CD4-positive, alpha-beta T cell treated with Interleukin-21 for 1 hour (primary cell): ENCODE data around the gene PLBD2.
"Not testable (repeated sequence)": the region's sequence is repeated elsewhere in the genome, so short reads cannot be mapped to it uniquely, and the experiment has no call there.

Source experiments
- DNase-seq: peaks from one replicate; pipeline ENCODE4 v3.0.0-alpha.2; 2020

PLBD2 gene

DNA sequence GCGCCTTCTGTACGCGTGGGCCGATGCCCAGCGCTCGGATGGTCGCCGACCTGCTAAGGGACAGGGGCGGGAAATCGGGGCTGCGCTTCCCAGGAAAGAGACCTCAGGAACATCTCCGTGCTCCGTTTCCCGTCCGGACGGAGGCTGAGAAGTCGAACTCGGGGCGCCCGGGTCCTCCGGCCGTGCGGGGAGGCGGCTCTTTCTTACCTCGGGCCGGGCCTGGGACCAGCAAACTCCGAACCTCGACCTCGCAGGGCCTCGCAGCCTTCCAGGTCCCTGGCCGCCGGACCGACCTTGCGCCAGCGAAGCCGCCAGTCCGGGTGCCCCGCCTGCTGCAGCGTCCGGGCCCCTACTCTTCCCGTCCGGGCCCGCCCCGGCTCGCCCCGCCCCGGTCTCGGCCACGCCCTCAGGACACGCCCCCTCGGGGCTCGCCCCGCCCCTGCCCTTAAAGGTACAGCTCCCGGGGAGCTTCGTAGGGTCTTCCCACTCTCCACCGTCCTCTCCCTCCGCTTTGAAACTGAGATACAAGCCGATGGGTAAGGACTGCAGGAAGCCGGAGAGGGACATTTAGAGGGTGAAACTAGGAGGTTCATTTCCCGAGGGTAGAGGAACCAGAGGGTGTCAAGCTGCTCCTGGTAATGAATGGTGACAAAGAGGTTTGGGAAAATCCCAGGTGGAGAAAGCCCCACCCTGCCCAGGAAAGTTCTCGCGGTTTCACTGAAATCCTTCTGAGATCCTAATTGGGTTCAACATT lies 23.4 kb upstream of the PLBD2 start, which contains the start of gene SLC8B1:
TSS of gene SLC8B1 (minus strand) at position 324 of the 754 bp plus-strand sequence. CDS start 2,231 bp downstream, outside the sequence.
- DNase-seq: peak; percentile 88

DNA sequence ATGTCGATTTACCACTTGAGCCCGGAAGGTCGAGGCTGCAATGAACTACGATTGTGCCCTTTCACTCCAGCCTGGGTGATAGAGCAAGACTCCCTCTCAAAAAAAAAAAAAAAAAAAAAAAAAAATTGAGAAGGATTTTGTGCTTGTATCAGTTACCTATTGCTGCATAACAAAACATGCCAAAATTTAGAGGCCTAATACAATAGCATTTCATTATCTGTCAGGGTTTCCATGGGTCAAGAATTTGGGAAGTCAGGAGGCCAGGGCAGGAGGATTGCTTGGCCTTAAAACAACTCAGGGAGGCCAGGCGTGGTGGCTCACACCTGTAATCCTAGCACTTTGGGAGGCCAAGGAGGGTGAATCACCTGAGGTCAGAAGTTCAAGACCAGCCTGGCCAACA lies 18.8 kb upstream of the PLBD2 start:
- DNase-seq: no peak

DNA sequence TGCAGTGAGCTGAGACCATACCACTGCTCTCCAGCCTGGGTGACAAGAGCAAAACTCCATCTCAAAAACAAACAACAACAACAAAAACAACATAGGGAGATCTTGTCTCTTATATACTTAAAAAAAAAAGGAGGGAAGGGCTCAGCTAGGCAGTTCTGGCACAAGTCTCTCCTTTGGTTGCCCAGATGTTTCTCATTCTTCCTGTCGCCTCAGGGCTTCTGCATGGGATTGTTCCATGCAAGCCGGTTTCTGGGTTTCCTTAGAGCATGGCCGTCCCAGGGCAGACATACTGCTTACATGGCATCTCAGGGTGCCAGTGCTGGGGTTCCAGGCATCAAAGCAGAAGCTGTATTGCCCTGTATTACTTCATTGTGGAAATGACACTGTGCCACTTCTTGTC lies 18.3 kb upstream of the PLBD2 start:
- DNase-seq: no peak

DNA sequence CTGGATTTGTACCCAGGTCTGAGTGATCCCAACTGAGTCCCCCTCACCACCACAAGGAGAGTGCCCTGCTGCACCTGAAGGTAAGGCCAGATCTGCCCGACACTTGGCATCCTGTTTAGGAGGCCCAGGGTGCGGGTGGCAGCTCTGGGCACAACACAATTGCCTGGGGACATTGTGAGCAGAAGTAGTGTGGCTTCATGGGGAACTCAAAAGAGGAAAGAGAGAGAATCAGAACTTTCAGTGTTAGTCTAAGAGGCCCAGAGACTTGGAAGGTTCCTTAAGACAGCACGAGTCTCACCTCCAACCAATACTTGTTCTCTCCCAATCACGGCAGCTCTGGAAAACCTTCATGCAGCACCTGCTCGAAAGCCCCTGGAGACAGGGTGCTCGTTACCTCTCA lies 16.9 kb upstream of the PLBD2 start:
- DNase-seq: no peak

DNA sequence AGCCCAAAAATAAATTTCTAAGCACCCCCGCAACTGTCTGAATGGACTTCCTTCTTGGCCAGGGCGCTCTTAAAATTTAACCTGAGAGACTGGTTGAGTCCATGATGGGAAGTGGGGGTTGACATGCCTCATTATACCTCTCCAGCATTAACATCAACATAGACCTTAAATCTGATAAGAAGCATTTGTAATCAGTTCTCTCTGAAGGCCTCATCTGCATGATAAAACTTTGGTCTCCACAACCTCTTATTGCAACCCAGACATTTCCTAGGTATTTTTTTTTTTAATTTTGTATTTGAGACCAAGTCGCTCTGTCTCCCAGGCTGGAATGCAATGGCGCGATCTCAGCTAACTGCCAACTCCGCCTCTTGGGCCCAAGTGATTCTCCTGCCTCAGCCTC lies 13.1 kb upstream of the PLBD2 start:
- DNase-seq: no peak

DNA sequence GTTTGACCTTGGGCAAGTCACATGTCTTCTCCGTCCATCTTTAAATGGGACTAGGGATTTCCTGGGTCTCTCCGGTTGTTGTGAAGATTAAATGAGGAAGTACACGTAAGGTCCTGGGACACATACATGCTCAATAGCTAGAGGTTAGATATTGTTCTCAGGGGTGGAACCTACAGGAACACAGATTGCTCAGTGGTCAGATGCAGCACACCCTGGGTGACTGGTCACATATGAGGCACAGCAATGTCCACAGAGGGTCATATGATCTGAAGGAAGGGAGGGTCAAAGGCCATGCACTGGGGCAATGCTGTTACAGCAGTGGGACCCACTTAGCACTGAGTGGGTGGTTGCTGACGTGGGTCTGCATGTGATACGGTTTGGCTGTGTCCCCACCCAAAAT lies 12.0 kb upstream of the PLBD2 start:
- no peak for DNase-seq

DNA sequence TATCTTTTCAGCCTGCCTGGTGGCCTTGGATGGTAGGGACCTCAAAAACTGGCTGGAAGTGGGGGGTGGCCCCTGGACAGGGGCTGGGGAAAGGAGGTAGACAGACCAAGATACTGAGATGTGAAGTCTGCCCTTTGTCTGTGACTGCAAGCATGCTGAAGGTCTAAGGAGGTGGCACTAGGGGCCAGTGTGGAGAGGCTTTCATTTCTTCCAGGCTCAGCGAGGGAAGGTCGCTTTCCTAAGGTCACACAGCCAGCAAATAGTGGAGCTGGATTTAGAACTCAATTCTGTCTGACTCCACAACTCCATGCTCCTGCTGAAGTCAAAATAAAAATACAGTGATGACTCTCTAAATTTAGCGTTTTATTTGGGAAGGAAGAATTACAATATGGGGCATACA lies 11.3 kb upstream of the PLBD2 start:
- DNase-seq: no peak

DNA sequence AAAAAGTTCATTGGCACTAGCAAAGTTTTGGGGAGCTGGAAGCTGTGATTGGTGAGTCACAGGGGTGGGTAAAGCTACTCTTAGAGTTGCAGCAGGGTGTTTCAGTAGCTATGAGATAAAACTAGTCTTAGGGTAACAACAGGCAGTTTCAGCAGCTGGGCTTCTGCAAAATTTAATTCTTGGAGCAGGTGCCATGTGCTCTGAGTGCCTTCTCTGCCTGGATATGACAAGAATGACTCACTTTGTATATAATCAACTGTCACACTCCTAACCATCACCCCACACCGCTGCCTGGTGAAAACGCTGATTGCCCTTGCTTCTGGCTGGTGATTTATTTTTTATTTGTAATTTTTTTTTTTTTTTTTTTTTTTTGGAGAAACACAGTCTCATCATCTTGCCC lies 10.5 kb upstream of the PLBD2 start:
- DNase-seq: no peak

DNA sequence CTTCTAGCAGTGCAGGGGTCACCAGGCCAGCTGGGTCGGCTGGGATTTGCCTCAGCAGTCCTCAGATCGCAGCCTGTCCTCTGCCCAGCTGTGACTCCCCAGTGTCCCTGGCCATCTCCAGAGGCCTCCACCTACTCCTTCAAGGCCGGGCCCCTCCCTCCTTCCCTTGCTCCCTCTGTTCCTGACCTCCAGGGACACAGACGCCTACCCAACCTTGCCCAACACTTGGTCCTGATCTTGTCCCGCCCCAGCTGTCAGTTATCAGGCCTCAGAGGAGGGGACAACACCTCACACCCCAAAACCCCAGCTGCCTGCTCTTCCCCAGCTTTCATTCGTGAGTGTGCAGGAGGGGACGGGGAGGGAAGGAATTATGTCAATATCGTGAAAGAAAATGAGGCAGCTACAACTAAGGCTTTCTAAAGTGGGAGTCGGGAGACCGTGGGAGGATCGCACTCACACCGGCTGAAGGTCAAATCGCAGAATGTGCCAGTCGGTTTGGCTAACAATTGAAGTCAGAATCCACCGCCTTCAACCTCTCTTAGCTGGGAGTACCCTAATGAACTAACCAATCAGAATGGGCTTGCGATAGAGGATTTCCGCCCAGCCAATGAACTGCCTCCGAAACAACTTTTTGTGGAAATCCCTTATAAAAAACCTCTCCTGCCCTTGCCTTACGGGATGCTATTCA lies 9.4 kb upstream of the PLBD2 start:
- DNase-seq: no peak

DNA sequence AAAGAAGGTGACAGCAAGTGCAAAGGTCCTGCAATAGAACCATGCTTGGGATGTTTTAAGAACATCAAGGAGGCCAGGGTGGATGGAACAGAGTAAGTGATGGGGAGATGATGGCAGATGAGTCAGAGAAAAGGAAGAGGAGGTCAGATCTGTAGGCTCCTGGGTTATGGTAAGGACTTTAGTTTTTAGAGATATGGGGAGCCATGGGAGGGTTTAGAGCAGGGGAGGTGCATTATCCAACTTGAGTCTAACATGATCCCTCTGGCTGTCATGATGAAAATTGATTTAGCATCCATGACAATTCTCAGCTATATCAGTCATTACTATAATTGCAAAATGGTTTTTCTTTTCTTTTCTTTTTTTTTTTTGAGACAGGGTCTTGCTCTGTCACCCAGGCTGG lies 7.3 kb upstream of the PLBD2 start:
- no peak for DNase-seq

DNA sequence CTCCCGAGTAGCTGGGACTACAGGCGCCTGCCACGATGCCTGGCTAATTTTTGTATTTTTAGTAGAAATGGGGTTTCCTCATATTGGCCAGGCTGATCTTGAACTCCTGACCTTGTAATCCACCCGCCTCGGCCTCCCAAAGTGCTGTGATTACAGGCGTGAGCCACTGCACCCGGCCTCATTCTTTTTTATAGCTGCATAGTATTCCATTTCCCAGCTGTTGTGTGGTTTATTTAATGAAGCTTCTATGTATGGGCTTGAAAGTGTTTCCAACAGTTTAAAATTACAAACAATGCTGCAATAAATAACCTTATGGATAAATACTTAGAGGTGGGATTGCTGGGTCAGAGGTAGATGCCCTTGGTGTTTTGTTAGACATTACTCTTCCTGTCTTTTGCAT lies 4.2 kb upstream of the PLBD2 start:
- DNase-seq: not testable (repeated sequence)

DNA sequence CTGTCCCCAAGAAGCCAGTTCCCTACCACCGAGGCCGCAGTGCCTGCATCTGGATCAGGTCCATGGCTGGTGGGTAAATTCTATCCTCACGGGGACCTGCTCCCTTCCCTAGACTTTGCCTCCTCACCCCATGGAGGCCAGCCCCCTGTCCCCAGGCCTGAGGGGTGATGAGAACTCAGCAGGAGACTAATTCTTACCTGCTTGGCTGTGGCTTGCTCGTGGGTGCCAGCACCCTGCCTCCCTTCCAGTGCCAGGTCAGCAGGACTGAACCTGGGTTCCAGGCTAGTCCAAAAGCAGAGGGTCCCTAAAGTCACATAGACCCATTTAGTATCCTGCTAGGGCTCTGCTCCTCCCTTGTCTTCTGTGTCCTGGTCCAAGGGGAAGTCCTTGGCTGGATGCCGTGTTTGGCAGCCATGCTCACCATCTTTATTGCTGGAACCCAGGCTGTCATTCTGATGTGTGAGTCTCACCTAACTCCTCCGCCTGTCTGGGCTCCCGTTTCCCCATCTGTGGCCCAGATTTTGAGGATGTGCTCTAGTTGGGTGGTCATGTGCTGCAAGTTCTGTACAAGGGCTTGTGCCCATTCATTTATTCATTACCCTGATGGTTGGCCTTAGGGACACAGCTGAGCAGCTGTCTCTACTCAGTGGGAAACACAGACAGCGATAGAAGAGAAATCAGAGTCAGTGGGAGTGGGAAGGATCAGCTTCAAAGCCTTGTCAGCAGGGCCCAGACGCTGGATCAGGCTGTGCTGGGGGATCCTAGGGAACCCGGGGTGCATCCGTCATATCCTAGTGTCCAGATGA lies 949 bp downstream of the PLBD2 start:
- DNase-seq: no peak

DNA sequence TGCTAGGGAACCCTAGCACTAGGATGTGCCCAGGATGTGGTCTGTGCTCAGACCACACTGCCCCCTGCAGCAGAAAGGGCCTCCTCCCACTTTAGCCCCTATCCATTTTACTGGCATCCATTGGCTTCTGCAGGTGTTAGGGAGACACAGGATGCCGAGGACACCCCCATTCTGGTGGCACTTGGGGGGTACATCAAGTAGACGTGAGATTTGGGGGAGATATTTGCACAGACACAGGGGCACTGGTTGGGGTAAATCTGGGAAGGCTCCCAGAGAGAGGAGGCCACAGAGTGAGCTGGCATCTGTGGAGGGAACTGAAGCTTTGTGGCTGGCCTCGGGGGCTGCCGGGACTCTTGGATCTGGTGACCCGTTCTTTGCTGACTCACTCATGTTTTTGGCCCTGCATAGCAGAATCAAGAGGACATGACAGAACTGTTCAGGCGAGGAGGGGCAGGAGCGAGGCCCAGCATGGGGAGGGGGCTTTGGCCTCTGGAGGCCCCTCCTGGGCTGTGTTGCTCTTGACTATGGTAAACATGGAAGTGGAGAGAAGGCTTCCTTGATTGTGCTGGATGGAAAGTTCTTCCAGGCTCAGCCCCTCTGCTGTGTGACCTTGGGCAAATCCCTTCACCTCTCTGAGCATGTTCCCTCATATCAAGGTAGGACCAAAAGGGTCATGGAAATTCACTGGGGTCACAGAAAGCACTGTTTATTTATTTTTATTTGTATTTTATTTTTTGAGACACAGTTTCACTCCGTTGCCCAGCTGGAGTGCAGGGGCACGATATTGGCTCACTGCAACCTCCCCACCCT lies 1.8 kb downstream of the PLBD2 start:
- DNase-seq: no peak

DNA sequence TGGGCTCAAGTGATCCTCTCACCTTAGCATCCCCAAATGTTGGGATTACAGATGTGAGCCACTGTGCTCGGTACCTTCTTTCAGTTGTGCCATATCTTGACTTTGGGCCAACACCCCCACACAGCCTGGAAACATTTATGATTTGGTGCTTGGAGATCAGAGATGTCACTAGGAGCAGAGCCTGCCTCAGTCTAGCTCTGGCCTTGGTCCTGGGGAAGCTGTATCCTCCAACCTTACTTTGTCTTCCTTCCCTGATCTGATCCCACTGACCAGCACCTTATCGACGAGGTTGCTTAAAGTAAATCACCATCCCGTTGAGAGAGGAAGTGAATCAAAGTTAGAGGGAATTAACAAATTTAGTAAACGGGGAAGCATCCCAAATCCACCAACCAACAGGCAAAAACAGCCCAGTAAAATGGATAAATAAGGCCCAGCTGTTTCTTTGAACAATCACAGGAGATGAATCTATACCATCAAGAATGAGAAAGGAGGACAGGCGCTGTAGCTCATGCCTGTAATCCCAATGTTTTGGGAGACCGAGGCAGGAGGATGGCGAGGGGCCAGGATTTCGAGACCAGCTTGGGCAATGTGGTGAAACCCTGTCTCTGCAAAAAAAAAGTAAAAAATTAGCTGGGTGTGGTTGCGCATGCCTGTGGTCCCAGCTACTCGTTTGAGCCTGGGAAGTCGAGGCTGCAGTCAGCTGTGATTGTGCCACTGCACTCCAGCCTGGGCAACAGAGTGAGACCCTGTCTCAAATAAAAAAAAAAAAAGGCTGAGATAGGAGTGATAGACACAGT lies 3.4 kb downstream of the PLBD2 start:
- DNase-seq: no peak

DNA sequence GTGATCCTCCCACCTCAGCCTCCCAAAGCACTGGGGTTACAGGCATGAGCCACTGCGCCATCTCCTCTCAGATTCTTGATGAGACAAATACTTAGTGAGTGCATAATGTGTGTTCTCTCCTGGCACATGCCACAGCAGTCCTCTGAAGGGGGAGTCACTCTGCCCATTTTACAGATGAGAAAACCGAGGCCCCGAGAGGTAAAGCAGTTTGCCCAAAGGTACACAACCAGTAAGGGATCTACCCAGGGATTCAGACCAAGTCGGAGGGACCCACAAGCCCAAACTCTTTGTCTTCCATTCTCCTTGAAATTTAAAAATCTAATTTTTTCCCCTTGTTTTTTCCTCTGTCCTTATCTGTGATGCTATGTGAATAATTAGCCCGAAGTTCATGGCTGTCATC lies 6.3 kb downstream of the PLBD2 start:
- DNase-seq: no peak

DNA sequence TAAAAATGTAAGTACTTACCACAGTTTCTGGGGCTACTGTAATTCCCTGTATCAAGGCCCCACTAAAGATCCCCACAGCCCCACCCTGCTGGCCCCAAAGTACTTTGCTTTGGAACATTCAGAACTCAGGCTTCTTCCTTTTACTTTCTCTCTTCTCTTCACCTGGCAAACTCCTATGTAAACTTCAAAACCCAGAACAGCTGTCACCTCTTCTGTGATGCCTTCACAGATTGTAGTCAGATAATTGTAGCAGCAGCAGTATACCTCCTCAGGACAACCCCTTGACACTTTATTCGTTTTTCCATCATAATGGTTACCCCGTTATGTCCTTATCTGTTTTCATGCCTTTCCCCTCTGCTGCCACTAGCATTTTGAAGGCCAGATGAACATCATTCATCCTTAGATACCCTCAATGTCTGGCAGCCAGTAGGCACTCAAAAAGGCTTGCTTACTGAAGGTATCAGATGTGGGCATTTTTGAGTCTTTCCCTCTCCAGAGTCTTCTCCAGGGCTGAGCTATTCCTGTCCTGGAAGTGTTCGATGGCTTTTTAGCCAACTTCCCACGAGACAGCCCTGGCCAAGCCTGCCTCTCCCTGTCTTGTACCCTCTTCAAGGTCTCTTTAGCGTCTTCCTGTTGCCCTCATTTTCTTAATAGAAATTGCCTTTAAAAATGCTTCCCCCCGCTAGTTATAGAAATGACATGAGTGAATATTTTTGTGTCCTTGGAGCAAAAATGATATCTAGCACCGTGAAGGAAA lies 7.4 kb downstream of the PLBD2 start:
- no peak for DNase-seq

DNA sequence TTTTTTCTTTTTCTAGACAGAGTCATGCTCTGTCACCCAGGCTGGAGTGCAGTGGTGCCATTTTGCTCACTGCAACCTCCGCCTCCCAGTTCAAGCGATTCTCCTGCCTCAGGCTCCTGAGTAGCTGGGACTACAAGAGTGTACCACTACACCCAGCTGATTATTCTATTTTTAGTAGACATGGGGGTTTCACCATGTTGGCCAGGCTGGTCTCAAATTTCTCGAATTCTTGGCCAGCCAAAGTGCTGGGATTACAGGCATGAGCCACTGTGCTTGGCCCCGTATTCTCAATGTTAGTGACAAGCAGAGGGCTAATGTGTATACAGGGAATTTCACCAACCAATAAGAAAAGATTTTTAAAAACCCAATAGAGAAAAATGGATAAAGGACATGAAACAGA lies 8.4 kb downstream of the PLBD2 start:
- DNase-seq: no peak

DNA sequence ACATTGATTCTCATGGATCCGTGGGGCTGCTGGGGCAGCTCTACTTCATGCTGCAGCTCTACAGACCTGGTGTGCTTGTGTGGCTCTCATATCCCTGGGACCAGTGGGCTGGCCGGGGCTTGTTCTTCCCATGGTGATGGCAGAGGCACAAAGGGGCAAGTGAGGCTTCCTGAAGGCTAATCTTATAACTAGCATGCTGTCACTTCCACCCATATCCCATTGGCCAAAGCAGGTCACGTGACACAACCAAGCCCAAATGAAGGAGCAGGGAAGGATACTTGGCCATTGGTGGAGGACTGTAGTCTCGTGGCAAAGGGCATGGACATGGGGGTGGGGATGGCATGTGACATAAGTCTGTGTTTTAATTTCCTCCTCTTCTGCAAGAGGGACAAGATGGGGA lies 9.9 kb downstream of the PLBD2 start:
- no peak for DNase-seq

DNA sequence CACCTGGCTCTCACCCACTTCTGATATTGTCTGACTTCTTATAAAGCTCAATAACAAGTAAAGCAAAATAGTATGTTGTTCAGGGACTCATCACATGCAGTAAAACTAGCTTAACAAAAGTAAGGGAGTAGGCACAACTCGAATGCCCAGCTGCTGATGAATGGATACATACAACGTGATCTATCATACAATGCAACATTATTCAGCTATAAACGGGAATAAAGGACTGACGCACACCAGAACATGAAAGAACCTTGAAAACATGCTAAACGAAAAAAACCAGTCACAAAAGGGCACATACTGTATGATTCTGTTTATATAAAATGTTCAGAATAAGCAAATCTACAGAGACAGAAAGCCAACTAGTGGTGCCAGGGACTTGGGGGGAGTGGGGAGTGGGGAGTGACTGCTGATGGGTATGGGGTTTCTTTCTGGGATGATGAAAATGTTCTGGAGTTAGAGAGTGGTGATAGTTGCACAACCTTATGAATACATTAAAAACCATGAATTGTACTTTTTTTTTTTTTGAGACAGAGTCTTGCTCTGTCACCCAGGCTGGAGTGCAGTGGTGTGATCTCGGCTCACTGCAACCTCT lies 11.1 kb downstream of the PLBD2 start:
- DNase-seq: no peak

DNA sequence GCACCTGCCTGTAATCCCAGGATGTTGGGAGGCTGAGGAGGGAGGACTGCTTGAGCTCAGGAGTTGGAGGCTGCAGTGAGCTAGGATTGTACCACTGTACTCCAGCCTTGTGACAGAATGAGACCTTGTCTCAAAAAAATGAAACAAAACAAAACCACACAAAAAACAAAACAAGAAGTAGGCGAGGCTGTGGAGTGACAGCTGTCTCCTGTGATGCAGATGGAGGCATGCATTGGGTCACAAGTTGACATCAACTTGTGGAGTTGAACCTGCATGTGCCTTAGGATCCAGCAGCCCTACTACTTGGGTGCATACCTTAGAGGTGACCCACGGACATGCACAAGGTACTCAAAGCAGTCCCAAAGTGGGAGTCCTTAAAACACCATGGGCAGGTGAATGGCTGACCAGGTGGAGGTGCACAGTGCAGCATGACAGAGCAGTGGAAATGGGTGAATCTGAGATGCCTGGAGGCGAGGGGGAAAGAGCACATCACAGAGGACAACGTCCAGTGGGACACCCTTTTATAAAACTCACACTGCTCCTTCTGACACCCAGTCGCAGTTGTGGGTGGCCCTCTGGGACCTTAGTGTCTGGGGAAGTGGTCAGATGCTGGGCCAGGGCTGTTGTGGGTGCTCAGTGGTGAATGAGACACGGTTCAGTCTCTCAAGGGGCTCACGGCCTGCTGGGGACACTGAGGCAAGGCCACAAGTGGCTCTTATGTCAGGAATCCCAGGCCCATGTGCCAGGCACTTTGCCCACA lies 12.7 kb downstream of the PLBD2 start:
- no peak for DNase-seq
